Measurements from ENCODE around the gene PITPNB.

PITPNB gene

DNA sequence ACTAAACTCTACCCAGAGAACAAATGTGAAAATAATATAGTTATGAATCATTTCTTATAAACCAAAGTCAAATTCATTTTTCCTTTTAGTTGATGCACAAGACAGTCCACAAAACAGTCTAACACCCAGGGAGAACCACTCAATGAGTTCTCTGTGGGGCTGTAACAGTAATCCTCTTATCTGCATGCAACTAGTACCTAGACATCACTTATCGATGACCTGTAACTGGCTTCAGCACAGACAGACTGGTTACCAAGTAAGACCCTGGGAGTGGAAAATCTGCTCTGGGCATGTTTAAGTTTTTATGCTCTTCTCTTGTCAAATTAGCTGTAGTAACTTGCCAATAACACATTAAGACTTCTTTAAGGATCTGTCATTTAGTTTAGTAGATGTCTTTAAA lies 46.6 kb downstream of the PITPNB start:
- H3K4me1 ChIP-seq (ENCODE audit: control insufficient read depth in 2 of 2, insufficient read depth in 2 of 2, low read length in 2 of 2): peaks cover 13 to 30% of the 10 kb centered on the region in 2 donors

DNA sequence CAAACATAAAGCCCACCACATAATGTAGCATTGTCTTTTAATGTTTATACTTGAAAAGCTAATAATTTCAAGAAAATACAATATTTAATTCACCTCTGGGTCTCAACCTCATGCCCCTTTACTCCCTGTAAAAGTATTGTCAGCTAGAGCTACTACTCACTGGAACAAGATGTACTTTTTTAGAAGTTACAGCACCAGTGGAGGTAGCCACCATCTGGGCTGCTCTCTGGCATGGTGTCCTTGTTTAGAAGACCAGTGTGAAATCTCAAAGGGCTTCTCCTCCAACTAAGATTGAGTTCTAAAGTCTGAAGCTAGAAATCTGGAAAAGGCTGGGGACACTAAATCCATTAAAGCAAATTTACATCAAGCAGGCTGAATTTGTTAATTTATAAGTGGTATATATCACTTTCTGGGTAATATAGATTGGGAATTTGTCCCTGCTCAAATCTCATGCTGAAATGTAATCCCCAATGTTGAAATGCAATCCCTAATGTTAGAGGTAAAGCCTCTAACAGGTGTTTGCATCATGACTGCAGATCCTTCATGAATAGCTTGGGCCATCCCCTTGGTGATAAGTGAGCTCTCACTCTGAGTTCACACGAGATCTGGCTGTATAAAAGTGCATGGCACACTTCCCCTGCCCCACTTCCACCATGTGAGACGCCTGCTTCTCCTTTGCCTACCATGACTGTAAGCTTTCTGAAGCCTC lies 47.6 kb downstream of the PITPNB start:
- Histone ChIP-seq H3K27me3 (ENCODE audit: control insufficient read depth in 2 of 2, insufficient read depth in 2 of 2, low read length in 2 of 2) (no peaks in the 10 kb centered on the region), H3K27ac (ENCODE audit: low read depth in 2 of 2, low read length in 2 of 2) (peak overlapping the region in 1 of 2 donors; percentile 64), H3K9ac (ENCODE audit: low read depth in 1 of 2, low read length in 2 of 2) (no peak overlapping the region), H3K9me3 (ENCODE audit: control insufficient read depth in 2 of 2, low read length in 2 of 2) (no peaks in the 10 kb centered on the region), H3K4me3 (ENCODE audit: low read length in 2 of 2) (no peak overlapping the region), H3K4me1 (ENCODE audit: control insufficient read depth in 2 of 2, insufficient read depth in 2 of 2, low read length in 2 of 2) (peaks cover 14 to 36% of the 10 kb centered on the region in 2 donors), H3K36me3 (ENCODE audit: control insufficient read depth in 2 of 2, insufficient read depth in 2 of 2, low read length in 2 of 2) (peaks cover 0 to 6% of the 10 kb centered on the region in 2 donors)

More for the DNA sequence above, 46.6 kb downstream of the PITPNB start:
- H3K9ac ChIP-seq (ENCODE audit: low read depth in 1 of 2, low read length in 2 of 2): no peak overlapping the region
- peaks cover 0 to 6% of the 10 kb centered on the region in 2 donors for H3K36me3 ChIP-seq (ENCODE audit: control insufficient read depth in 2 of 2, insufficient read depth in 2 of 2, low read length in 2 of 2)
- no peaks in the 10 kb centered on the region for H3K9me3 ChIP-seq (ENCODE audit: control insufficient read depth in 2 of 2, low read length in 2 of 2)
- H3K27ac ChIP-seq (ENCODE audit: low read depth in 2 of 2, low read length in 2 of 2): no peak overlapping the region
- no peak overlapping the region for H3K4me3 ChIP-seq (ENCODE audit: low read length in 2 of 2)
- H3K27me3 ChIP-seq (ENCODE audit: control insufficient read depth in 2 of 2, insufficient read depth in 2 of 2, low read length in 2 of 2): no peaks in the 10 kb centered on the region

DNA sequence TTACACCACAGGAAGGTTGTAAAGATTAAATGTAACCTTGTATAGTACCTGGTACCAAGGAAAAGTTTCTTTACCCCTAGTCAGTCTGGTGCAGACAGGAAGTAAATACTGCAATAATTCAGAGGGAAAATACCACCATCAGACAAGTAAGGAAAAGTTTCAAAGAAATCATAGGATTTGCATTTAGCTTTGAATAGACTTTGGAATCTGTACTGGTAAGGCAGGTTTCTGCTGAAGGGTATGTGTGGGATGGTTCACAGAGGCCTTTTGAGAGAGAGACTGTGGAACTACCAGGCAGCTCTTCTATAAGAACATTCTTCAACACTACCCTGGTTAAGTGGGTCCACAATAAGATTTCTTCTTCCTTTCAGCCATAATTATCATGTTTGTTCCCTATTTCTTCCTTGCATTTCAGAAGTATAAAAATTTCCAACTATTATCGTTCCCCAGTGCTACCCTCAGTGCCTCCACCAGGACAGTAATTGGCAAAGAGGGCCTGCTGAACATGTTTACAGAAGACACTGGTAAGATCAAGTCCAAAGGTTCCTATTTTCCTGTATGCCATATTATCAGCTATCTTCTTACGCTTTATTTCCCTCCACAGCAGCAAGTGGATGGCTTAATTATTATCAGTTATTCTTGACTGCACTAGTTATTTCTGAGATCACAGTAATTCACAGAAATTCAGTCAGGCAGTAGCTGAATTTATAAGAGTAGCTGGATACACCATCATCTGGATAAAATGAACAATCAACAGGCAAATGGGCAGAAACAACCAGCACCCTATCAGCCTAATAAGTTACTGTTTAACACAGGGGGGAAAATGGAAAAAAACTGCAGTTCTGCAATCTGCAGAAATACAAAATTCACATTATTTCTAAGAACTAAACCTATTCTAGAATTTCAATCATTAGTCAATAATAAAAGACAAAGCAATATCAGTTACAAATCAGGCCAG lies 48.5 kb downstream of the PITPNB start:
- Histone ChIP-seq H3K9ac (ENCODE audit: low read depth in 1 of 2, low read length in 2 of 2) (no peak overlapping the region), H3K36me3 (ENCODE audit: control insufficient read depth in 2 of 2, insufficient read depth in 2 of 2, low read length in 2 of 2) (peaks cover 0 to 6% of the 10 kb centered on the region in 2 donors), H3K4me1 (ENCODE audit: control insufficient read depth in 2 of 2, insufficient read depth in 2 of 2, low read length in 2 of 2) (peaks cover 14 to 36% of the 10 kb centered on the region in 2 donors), H3K27ac (ENCODE audit: low read depth in 2 of 2, low read length in 2 of 2) (peak overlapping the region; percentile 64 to 69), H3K9me3 (ENCODE audit: control insufficient read depth in 2 of 2, low read length in 2 of 2) (no peaks in the 10 kb centered on the region), H3K27me3 (ENCODE audit: control insufficient read depth in 2 of 2, insufficient read depth in 2 of 2, low read length in 2 of 2) (no peaks in the 10 kb centered on the region), H3K4me3 (ENCODE audit: low read length in 2 of 2) (no peak overlapping the region)

DNA sequence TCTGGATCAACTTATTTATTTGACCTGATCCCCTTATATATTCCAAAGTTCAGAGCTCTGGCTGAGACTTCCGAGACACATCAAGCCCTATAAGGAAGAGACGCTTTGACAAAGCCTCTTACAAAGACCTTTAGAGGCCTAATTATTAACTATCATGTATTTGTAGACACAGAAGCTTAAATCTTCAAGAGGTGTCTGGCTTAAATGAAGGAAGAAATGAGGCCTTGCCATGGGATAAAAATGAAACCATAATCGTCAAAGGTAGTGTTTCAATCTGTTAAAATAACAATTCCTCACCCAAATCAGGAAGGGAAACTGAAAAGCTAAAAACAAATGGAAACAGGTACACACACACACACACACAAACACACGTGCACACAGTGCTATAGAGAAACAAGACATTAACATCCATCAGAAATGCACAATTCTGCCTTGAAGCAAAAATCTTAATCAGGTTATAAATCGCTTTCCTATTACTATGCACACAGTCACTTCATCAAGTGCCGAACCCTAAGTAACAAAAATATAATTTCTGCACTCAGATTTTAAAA lies 50.2 kb downstream of the PITPNB start:
- Histone ChIP-seq H3K4me3 (ENCODE audit: low read length in 2 of 2) (peak overlapping the region in 1 of 2 donors; percentile 28), H3K4me1 (ENCODE audit: control insufficient read depth in 2 of 2, insufficient read depth in 2 of 2, low read length in 2 of 2) (peaks cover 14 to 36% of the 10 kb centered on the region in 2 donors), H3K9ac (ENCODE audit: low read depth in 1 of 2, low read length in 2 of 2) (peak overlapping the region in 1 of 2 donors; percentile 14), H3K27me3 (ENCODE audit: control insufficient read depth in 2 of 2, insufficient read depth in 2 of 2, low read length in 2 of 2) (no peaks in the 10 kb centered on the region), H3K9me3 (ENCODE audit: control insufficient read depth in 2 of 2, low read length in 2 of 2) (no peaks in the 10 kb centered on the region), H3K27ac (ENCODE audit: low read depth in 2 of 2, low read length in 2 of 2) (peak overlapping the region; percentile 53 to 64), H3K36me3 (ENCODE audit: control insufficient read depth in 2 of 2, insufficient read depth in 2 of 2, low read length in 2 of 2) (peaks cover 0 to 6% of the 10 kb centered on the region in 2 donors)

DNA sequence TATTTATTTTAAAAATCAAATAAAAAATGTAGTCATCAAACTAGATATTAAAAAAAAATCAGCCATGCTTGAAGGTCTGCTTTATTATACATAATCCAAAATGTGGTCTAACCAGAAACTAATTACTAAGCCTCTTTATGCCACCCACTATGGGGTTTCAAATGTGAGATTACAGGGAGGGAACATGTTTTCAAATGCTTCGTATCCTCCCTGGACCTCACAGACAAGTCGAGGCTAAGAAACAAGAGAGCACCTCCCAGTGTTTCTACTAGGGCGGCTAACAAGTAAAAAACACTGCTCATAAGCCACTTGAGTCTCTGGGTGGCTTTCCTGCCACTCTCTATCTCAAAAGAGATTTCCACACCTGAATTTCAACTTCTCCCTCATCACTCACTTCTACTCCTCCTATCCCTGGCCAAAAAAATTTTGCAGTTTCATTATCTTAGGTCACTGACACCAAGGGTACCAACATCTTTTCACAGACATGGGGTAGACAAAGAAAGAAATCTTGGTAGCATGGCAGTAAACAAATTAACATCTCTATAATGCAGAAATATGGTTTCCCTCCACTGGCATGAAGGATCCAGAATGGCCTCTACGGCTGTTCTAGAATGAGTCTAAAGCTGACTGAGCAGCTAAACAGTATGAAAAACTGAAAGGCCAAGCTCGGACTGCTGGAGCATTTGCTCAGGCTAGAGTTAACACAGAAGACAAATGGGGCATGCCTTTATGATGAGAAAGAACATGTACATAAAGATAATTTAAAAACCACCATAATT lies 50.9 kb downstream of the PITPNB start:
- Histone ChIP-seq H3K4me1 (ENCODE audit: control insufficient read depth in 2 of 2, insufficient read depth in 2 of 2, low read length in 2 of 2) (peaks cover 14 to 36% of the 10 kb centered on the region in 2 donors), H3K9ac (ENCODE audit: low read depth in 1 of 2, low read length in 2 of 2) (peak overlapping the region in 1 of 2 donors; percentile 14)

DNA sequence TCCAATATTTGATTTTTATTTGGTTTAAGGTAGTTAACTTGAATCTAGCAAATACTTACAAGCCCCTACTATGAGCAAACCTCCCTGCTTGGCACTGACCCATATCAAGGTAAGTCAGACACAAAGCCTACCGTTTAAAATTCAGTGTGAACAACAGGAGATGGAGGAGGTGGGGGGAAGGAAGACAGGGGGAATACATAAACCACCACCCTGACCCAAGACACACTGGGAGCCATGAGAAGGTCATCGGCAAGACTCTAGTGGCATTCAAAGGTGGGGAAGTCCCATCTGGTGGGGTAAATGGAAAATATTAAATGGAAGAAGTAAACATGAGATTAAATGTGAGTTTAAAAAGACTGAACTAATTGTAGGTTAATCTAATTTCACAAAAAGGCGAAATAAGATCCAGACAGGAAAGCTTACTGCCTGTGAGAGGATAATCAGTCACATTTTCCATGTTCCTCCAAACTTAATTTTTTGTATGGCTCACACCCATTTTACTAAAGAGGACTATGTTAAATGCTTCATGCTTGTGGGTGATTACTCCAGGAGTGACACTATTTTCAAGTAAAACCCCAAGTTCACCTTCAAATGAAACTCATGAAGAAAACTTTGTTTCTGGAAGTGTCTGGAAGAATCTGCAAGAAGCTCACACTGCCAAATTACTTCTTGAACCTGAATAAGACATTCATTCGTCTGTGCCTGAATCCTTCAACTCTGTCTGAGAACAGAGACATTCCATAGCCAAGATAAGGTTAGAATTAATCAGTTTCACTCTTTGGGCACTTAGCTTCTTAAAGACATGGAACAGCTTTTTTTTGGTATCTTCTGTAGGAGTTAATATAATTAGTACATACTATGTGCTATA lies 51.7 kb downstream of the PITPNB start:
- Histone ChIP-seq H3K27ac (ENCODE audit: low read depth in 2 of 2, low read length in 2 of 2) (peak overlapping the region; percentile 66 to 69), H3K27me3 (ENCODE audit: control insufficient read depth in 2 of 2, insufficient read depth in 2 of 2, low read length in 2 of 2) (no peaks in the 10 kb centered on the region), H3K9ac (ENCODE audit: low read depth in 1 of 2, low read length in 2 of 2) (no peak overlapping the region), H3K4me1 (ENCODE audit: control insufficient read depth in 2 of 2, insufficient read depth in 2 of 2, low read length in 2 of 2) (peaks cover 14 to 36% of the 10 kb centered on the region in 2 donors), H3K36me3 (ENCODE audit: control insufficient read depth in 2 of 2, insufficient read depth in 2 of 2, low read length in 2 of 2) (peaks cover 0 to 2% of the 10 kb centered on the region in 2 donors), H3K4me3 (ENCODE audit: low read length in 2 of 2) (no peak overlapping the region), H3K9me3 (ENCODE audit: control insufficient read depth in 2 of 2, low read length in 2 of 2) (no peaks in the 10 kb centered on the region)

More for the DNA sequence above, 50.9 kb downstream of the PITPNB start:
- Histone ChIP-seq H3K27me3 (ENCODE audit: control insufficient read depth in 2 of 2, insufficient read depth in 2 of 2, low read length in 2 of 2) (no peaks in the 10 kb centered on the region), H3K9me3 (ENCODE audit: control insufficient read depth in 2 of 2, low read length in 2 of 2) (no peaks in the 10 kb centered on the region), H3K27ac (ENCODE audit: low read depth in 2 of 2, low read length in 2 of 2) (peak overlapping the region; percentile 53 to 64), H3K4me3 (ENCODE audit: low read length in 2 of 2) (peak overlapping the region; percentile 10 to 28), H3K36me3 (ENCODE audit: control insufficient read depth in 2 of 2, insufficient read depth in 2 of 2, low read length in 2 of 2) (peaks cover 0 to 6% of the 10 kb centered on the region in 2 donors)

DNA sequence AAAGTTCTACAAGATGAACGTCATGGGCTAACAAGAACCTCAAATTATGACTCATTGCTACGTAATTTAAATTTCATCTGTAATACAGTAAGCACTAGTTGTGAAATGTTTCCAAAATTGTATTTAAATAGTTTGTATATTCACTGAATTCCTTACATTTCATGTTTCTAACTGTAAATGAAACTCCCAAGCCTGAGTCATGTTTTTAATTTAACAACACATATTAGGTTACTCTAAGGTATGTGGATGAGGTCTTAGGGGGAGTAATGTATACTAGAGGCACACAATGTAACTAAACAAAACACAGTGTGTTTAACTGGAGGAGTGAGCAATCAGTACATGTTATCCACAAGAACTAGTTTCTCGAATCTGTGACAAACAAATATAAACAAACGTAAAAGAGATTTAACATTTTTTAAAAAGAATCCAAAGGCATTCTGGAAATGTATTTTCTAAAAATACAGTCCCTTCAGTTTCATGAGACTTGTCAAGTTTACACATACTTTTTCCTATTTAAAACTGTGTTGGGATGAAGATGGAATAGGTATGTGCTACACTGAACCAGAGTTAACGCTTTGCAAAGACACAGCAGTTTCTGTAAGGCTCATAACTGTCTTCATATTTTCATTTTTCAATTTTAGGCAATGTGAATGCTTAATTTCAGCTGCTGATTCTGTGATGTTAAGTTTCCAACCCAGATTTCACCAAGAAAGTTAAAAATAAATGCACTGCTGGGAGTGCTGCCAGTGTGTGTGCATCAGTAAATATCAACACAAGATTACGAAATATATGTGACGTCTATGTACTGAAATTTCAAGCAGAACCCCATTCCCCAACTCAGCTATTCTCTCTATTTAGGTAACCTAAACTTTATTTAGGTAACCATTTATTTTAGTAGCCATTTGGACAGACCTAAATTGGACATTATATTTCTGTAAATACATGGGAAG lies 52.6 kb downstream of the PITPNB start:
- H3K9me3 ChIP-seq (ENCODE audit: control insufficient read depth in 2 of 2, low read length in 2 of 2): no peaks in the 10 kb centered on the region
- no peaks in the 10 kb centered on the region for H3K27me3 ChIP-seq (ENCODE audit: control insufficient read depth in 2 of 2, insufficient read depth in 2 of 2, low read length in 2 of 2)
- peaks cover 14 to 36% of the 10 kb centered on the region in 2 donors for H3K4me1 ChIP-seq (ENCODE audit: control insufficient read depth in 2 of 2, insufficient read depth in 2 of 2, low read length in 2 of 2)
- H3K27ac ChIP-seq (ENCODE audit: low read depth in 2 of 2, low read length in 2 of 2): peak overlapping the region; percentile 66 to 69
- H3K36me3 ChIP-seq (ENCODE audit: control insufficient read depth in 2 of 2, insufficient read depth in 2 of 2, low read length in 2 of 2): peaks cover 0 to 3% of the 10 kb centered on the region in 2 donors
- H3K9ac ChIP-seq (ENCODE audit: low read depth in 1 of 2, low read length in 2 of 2): no peak overlapping the region
- no peak overlapping the region for H3K4me3 ChIP-seq (ENCODE audit: low read length in 2 of 2)

DNA sequence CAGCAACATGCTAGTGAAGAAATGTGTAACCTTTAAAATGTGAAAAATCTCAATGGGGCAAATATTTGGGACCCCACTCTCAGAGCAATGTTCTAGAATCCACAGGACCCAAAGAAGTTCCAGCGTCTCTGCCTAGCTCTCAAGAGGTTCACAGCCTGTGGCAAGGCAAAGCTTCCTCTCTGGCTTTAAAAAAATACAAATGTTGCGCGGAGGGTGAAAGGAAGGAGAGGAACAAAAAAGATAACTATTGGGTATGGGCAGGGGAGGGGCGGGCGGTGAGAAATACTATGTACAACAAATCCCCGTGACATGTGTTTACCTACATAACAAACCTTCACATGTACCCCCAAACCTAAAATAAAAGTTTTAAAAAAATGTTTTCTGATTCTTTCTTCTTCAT lies 53.6 kb downstream of the PITPNB start:
- Histone ChIP-seq H3K27ac (ENCODE audit: low read depth in 2 of 2, low read length in 2 of 2) (peak overlapping the region in 1 of 2 donors; percentile 66), H3K27me3 (ENCODE audit: control insufficient read depth in 2 of 2, insufficient read depth in 2 of 2, low read length in 2 of 2) (no peaks in the 10 kb centered on the region), H3K9me3 (ENCODE audit: control insufficient read depth in 2 of 2, low read length in 2 of 2) (no peaks in the 10 kb centered on the region), H3K4me1 (ENCODE audit: control insufficient read depth in 2 of 2, insufficient read depth in 2 of 2, low read length in 2 of 2) (peaks cover 14 to 29% of the 10 kb centered on the region in 2 donors), H3K9ac (ENCODE audit: low read depth in 1 of 2, low read length in 2 of 2) (no peak overlapping the region), H3K36me3 (ENCODE audit: control insufficient read depth in 2 of 2, insufficient read depth in 2 of 2, low read length in 2 of 2) (peaks cover 0 to 5% of the 10 kb centered on the region in 2 donors), H3K4me3 (ENCODE audit: low read length in 2 of 2) (no peak overlapping the region)
